Calu3 (cell line): ENCODE measurements around the gene ARHGAP8. TPM values are rescaled to one million over a fixed set of nuclear protein-coding genes. Genes with fewer than 3 reads are reported as not detected.

Experiments used
- BruUV-seq: library from RNA; stranded (reverse); fragments of 400-500 nt; replicated peaks from 2 replicates; lab custom pipeline; 2021; lab: Mats Ljungman, UMichigan
- CTCF ChIA-PET: fragments of 300-600 bp; sonication (Branson Sonifier 250); formaldehyde crosslinking; loops from one replicate; lab custom pipeline; 2022; ENCODE audit warnings: antibody characterized with exemption; lab: Charles Lee
- DNase-seq: peaks from one replicate; pipeline ENCODE4 v3.0.0; 2022
- H3K27ac Mint-ChIP-seq: one replicate; pipeline ENCODE4 v1.8.0; 2022; ENCODE audit warnings: mixed read lengths; ENCODE audit not compliant: unreplicated experiment
- H3K27me3 Mint-ChIP-seq: one replicate; pipeline ENCODE4 v1.8.0; 2022; ENCODE audit warnings: mixed read lengths; ENCODE audit not compliant: unreplicated experiment
- H3K36me3 Mint-ChIP-seq: one replicate; pipeline ENCODE4 v1.8.0; 2022; ENCODE audit warnings: mild to moderate bottlenecking, moderate library complexity, mixed read lengths; ENCODE audit not compliant: insufficient read depth, unreplicated experiment
- H3K4me1 Mint-ChIP-seq: one replicate; pipeline ENCODE4 v1.8.0; 2022; ENCODE audit warnings: mild to moderate bottlenecking, low read depth, mixed read lengths; ENCODE audit not compliant: unreplicated experiment
- H3K4me3 Mint-ChIP-seq: one replicate; pipeline ENCODE4 v1.8.0; 2022; ENCODE audit warnings: mild to moderate bottlenecking, low read depth, moderate library complexity, mixed read lengths; ENCODE audit not compliant: unreplicated experiment
- H3K9me3 Mint-ChIP-seq: one replicate; pipeline ENCODE4 v1.8.0; 2022; ENCODE audit warnings: low read depth, mixed read lengths; ENCODE audit not compliant: unreplicated experiment
- CTCF ChIP-seq: fragments of 200-600 bp; IDR thresholded peaks from one replicate; pipeline ENCODE4 v1.8.0; 2022; ENCODE audit warnings: antibody characterized with exemption; ENCODE audit not compliant: unreplicated experiment
- intact Hi-C: fragments of 100-400 bp; cut with micrococcal nuclease; formaldehyde crosslinking; loops from one replicate; pipeline ENCODE4 v1.10.0; 2022; ENCODE audit not compliant: unreplicated experiment
- total RNA-seq: library from RNA; stranded (reverse); gene quantifications from 2 replicates; pipeline ENCODE4 v1.2.3, GENCODE V29; 2022

ARHGAP8 gene
- total RNA-seq, 1 experiment from 2014 or later, result 127 TPM

- CTCF ChIA-PET, result no interaction called here
- no peak for DNase-seq
- TF ChIP-seq CTCF, result no peak
- Mint-ChIP-seq H3K27ac (no peak overlapping the region), H3K4me1 (peaks cover 12% of the 10 kb centered on the region), H3K36me3 (peaks cover 8% of the 10 kb centered on the region), H3K4me3 (no peak overlapping the region), H3K9me3 (no peaks in the 10 kb centered on the region), H3K27me3 (no peaks in the 10 kb centered on the region)
- BruUV-seq, result no TSS peak
- intact Hi-C loops, result no loop called here
Measured at GRCh38 chr22:44709881-44710392, 42.4 kb upstream of the ARHGAP8 start.

GRCh38 chr22:44710474-44711240 is 41.7 kb upstream of the ARHGAP8 start:
- no peak overlapping the region for H3K27ac Mint-ChIP-seq
- no TSS peak for BruUV-seq
- peaks cover 8% of the 10 kb centered on the region for H3K36me3 Mint-ChIP-seq
- H3K4me3 Mint-ChIP-seq, result no peak overlapping the region
- H3K9me3 Mint-ChIP-seq, result no peaks in the 10 kb centered on the region
- H3K27me3 Mint-ChIP-seq, result no peaks in the 10 kb centered on the region
- no peak for DNase-seq
- H3K4me1 Mint-ChIP-seq, result peaks cover 12% of the 10 kb centered on the region
- intact Hi-C loops, result no loop called here
- TF ChIP-seq CTCF, result no peak
- CTCF ChIA-PET, result interaction anchor here (0.5 to 0.7 kb wide), 2 partner anchors 143 to 332 kb away, joined by 4 to 5 read pairs; no protein-coding TSS in a partner anchor

GRCh38 chr22:44711241-44711560 is 41.2 kb upstream of the ARHGAP8 start:
- no TSS peak for BruUV-seq
- no peak for DNase-seq
- Mint-ChIP-seq H3K27ac (no peak overlapping the region), H3K4me1 (peaks cover 12% of the 10 kb centered on the region), H3K9me3 (no peaks in the 10 kb centered on the region), H3K4me3 (no peak overlapping the region), H3K36me3 (peaks cover 8% of the 10 kb centered on the region), H3K27me3 (no peaks in the 10 kb centered on the region)
- no peak for TF ChIP-seq CTCF
- CTCF ChIA-PET, result interaction anchor here (0.5 kb wide), 1 partner anchor 333 kb away, joined by 4 read pairs; no protein-coding TSS in a partner anchor
- intact Hi-C loops, result no loop called here

- Mint-ChIP-seq H3K36me3 (peaks cover 8% of the 10 kb centered on the region), H3K4me1 (peaks cover 12% of the 10 kb centered on the region), H3K4me3 (no peak overlapping the region), H3K9me3 (no peaks in the 10 kb centered on the region), H3K27ac (no peak overlapping the region), H3K27me3 (no peaks in the 10 kb centered on the region)
- DNase-seq, result no peak
- no peak for TF ChIP-seq CTCF
- BruUV-seq, result no TSS peak
- intact Hi-C loops, result no loop called here
- CTCF ChIA-PET, result no interaction called here
Measured at GRCh38 chr22:44711690-44712555, 40.5 kb upstream of the ARHGAP8 start.
